ENCODE results near the gene COMTD1.
"Not testable (repeated sequence)": the region's sequence is repeated elsewhere in the genome, so short reads cannot be mapped to it uniquely, and the experiment has no call there.

The COMTD1 gene

DNA sequence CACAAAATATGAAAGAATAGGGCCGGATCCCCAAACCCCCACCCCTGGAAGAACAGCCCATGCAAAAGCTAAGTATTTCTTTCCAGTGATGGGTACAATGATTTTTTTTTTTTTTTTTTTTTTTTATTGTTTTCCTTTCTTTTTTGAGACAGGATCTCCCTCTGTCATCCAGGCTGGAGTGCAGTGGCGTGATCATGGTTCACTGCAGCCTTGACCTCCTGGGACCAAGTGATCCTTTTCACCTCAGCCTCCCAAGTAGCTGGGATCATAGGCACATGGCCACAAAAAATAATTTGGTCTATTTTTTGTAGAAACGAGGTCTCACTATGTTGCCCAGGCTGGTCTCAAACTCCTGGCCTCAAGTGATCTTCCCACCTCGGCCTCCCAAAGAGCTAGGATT lies 41.1 kb downstream of the COMTD1 start:
- DNase-seq (ENCODE audit: low spot score), result not testable (repeated sequence)

DNA sequence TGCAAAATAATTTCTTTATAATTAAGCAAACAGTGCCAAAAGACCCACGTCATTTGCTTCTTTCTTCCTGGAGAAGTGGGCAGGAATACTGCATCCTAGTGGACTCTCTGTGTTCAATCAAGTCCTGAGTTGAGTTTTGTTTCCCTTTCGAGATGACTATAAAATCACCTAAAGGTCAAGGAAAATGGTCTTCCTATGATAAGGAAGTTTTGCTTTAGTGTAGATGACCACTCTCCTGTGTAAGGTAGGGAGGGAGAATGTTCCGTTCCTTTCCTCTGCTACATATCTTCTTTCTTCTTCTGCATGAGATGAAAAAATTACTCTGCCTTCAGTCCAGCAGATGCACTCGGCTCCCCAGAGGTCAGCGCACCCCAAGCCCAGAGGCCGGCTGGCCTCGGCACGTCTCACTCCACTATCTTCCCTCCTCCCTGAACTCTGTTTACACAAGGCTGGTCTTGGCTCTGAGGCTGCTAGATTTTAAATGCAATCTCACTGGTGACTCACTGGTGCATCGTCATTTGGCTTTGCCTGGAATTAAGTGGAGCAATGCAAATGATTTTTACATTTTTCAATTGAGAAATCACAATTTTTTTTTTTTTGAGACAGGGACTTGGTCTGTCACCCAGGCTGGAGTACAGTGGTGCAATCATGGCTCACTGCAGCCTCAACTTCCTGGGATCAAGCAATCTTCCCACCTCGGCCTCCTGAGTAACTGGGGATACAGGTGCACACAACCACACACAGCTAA lies 43.8 kb downstream of the COMTD1 start:
- no peak for DNase-seq (ENCODE audit: low spot score)

DNA sequence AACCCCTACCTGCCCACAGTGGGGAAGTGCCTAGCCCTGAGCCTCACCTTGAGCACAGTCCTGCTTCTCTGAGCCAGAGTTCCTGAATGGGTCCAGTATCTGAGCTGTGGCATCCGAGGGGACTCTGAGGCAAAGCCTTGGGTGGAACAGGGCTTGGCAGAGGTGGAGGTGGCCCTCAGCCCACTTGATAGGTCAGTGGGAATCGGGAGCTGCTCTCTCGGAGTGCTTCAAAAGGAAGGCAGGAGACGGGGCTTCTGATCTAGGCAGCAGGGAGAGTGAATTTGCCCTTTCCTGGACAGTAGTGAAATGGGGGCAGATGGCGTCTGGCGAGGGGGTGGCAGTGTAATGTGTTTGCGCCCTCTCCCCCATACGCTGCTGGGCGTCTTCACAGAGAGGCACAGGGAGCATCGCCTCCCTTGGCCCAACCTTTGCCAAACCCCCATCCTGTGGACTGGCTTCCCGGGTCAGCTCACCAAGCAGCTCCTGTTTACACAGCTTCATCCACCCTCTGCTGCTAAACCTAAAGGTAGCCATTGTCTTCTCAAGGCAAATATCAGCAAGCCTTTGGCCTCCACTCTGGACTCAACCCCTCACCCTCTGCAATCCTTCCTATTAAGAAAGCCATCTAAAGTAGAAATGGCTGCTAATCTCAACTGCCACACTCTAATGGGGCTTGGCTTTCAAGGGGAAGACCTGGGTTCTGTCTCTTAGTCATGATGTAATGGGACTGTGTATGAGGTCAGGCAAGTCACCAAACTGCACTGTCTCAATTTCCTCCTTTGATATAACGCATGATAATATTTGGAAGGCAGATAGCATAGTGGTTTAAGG lies 46.3 kb downstream of the COMTD1 start:
- no peak for DNase-seq (ENCODE audit: low spot score)

DNA sequence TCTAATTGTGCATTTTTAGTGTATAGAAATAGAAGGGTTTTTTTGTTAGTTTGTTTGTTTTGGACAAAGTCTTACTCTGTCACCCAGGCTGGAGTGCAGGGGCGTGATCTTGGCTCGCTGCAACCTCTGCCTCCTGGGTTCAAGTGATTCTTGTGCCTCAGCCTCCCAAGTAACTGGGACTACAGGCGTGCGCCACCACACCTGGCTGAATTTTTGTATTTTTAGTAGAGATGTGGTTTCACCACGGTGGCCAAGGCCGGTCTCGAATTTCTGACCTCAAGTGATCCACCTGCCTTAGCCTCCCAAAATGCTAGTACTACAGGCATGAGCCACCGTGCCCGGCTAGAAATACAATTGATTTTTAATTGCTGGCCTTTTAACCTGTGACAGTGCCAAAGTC lies 47.2 kb downstream of the COMTD1 start:
- not testable (repeated sequence) for DNase-seq (ENCODE audit: low spot score)

DNA sequence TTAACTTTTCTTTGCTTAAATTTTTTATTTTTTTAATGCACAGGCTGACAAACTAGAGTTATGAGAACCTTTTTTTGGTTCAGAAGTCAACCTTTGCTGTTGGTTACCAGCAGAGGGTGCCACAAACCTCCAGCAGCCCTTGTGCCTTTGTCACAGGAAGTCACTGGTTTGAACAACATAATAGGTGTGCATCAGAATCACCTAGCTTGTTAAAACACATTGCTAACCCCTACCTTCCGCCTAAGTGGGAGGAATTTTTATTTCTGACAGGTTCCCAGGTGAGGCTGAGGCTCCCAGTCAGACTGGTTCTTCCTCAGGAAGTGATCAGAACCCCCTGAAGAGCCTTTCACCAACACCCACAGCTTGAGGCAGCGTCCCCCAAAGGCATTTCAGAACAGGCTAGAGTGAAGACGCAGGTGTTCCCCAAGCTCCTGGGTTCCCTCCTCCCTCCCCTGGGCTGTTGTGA lies 47.8 kb downstream of the COMTD1 start:
- peak; percentile 74 for DNase-seq (ENCODE audit: low spot score)

DNA sequence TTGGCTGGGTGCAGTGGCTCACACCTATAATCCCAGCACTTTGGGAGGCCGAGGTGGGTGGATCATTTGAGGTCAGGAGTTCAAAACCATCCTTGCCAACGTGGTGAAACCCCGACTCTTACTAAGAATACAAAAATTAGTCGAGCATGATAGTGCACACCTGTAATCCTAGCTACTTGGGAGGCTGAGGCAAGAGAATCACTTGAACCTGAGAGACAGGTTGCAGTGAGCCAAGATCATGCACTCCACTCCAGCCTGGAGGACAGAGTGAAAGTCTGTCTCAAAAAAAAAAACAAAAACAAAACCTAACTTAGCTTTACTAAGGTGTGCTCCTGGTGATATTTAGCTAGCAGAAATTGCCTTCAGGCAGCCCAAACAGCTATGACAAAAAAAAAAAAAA lies 49.4 kb downstream of the COMTD1 start:
- no peak for DNase-seq (ENCODE audit: low spot score)
